ENCODE results near the gene TSPAN9.

GRCh38 chr12:3125674-3126073 lies 48.5 kb downstream of the TSPAN9 start:
- no peak for TF ChIP-seq GATA2 (IDR thresholded peaks at IDR 0.05; ENCODE audit: low read depth, low read length)
- TF ChIP-seq GATA3 (IDR thresholded peaks at IDR 0.05; ENCODE audit: low read depth, low read length), result no peak

All from SH-SY5Y (cell line).